Thyroid gland (tissue), 4 donors: ENCODE results near the gene LILRA2.

Experiments used
- POLR2A ChIP-seq, 2 donors: fragments of 450-650 bp; IDR thresholded peaks; one replicate each; pipeline ENCODE4 v1.6.1; 2017; ENCODE audit warnings: antibody characterized with exemption in 2 of 2, mild to moderate bottlenecking in 2 of 2, moderate library complexity in 1 of 2
- TF ChIP-seq, protein P1 (sequence below), 6 experiments: fragments of 200-600 bp in 3 of 6; fragments of 450-650 bp in 3 of 6; sonication (generic) in 3 of 6; IDR thresholded peaks; one replicate each; pipeline ENCODE4 v1.5.1; 2016 to 2019; ENCODE audit warnings: antibody characterized with exemption in 6 of 6, mild to moderate bottlenecking in 2 of 6, inconsistent platforms in 1 of 6, moderate library complexity in 1 of 6

DNA sequence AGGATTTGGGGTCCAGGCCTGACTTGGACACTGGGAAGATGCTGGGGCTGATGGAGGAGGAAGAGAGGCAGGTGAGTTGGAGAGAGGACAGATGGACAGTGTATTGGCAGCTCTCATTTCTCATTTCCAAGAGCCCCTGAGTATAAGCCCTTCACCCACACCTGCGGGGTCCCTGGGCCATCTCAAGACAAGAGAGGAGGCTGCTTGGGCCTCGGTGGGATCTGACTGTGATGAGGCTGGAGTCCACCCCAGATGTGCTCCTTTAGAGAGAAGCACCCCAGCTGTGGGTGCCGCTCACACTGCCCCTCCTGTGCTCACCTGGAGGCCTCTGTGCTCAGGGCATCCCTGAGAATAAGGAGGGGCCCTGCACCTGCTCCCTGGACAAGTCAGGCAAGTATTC lies 3.7 kb downstream of the LILRA2 start:
- TF ChIP-seq, protein P1, sequence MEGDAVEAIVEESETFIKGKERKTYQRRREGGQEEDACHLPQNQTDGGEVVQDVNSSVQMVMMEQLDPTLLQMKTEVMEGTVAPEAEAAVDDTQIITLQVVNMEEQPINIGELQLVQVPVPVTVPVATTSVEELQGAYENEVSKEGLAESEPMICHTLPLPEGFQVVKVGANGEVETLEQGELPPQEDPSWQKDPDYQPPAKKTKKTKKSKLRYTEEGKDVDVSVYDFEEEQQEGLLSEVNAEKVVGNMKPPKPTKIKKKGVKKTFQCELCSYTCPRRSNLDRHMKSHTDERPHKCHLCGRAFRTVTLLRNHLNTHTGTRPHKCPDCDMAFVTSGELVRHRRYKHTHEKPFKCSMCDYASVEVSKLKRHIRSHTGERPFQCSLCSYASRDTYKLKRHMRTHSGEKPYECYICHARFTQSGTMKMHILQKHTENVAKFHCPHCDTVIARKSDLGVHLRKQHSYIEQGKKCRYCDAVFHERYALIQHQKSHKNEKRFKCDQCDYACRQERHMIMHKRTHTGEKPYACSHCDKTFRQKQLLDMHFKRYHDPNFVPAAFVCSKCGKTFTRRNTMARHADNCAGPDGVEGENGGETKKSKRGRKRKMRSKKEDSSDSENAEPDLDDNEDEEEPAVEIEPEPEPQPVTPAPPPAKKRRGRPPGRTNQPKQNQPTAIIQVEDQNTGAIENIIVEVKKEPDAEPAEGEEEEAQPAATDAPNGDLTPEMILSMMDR (IDR thresholded peaks at IDR 0.05), result no peak
- no peak for TF ChIP-seq POLR2A (IDR thresholded peaks at IDR 0.05)
